C4-2B (cell line): ENCODE data around the gene ASB3.
A peak's percentile ranks its signal among the peaks of the same experiment; 100 is the strongest.

ENCODE experiments used
- H3K27ac ChIP-seq: fragments of 450-650 bp; 2 replicates; pipeline ENCODE4 v1.5.1; 2017
- CTCF ChIP-seq: fragments of 450-650 bp; conservative IDR thresholded peaks from 2 replicates; pipeline ENCODE4 v1.5.1; 2017; ENCODE audit warnings: mild to moderate bottlenecking
- ZFX ChIP-seq: fragments of 450-650 bp; IDR thresholded peaks from 2 replicates; pipeline ENCODE4 v1.6.1; 2017

The ASB3 gene

GRCh38 chr2:53633441-53633840 is 153.3 kb downstream of the ASB3 start:
- H3K27ac ChIP-seq, result no peak overlapping the region
- TF ChIP-seq ZFX, result no peak
- no peak for TF ChIP-seq CTCF

GRCh38 chr2:53632714-53633113 is 154.0 kb downstream of the ASB3 start:
- H3K27ac ChIP-seq, result no peak overlapping the region
- TF ChIP-seq CTCF (no peak), ZFX (no peak)

GRCh38 chr2:53632126-53632460 is 154.7 kb downstream of the ASB3 start:
- TF ChIP-seq ZFX (no peak), CTCF (no peak)
- H3K27ac ChIP-seq, result no peak overlapping the region

GRCh38 chr2:53631313-53632125 is 155.2 kb downstream of the ASB3 start:
- no peak for TF ChIP-seq CTCF
- TF ChIP-seq ZFX, result no peak
- no peak overlapping the region for H3K27ac ChIP-seq

GRCh38 chr2:53630026-53630606 is 156.6 kb downstream of the ASB3 start:
- no peak for TF ChIP-seq CTCF
- no peak for TF ChIP-seq ZFX
- peak overlapping the region; percentile 26; the same call in 1 of the 2 replicates for H3K27ac ChIP-seq

GRCh38 chr2:53629501-53629900 is 157.3 kb downstream of the ASB3 start:
- H3K27ac ChIP-seq, result no peak overlapping the region
- TF ChIP-seq ZFX (no peak), CTCF (no peak)

GRCh38 chr2:53629001-53629400 is 157.8 kb downstream of the ASB3 start:
- no peak overlapping the region for H3K27ac ChIP-seq
- TF ChIP-seq CTCF, result no peak
- TF ChIP-seq ZFX, result no peak
